IMR-90 (cell line): ENCODE results near the gene SYT10.

Source experiments
- CTCF ChIP-seq: conservative IDR thresholded peaks from 2 replicates; pipeline ENCODE4 v1.5.1; 2012; ENCODE audit warnings: mild to moderate bottlenecking, low read depth, low read length, improper control_type of control experiment
- MAZ ChIP-seq: IDR thresholded peaks from 2 replicates; pipeline ENCODE4 v1.6.1; 2012; ENCODE audit warnings: low read depth, mild to moderate bottlenecking, low read length, improper control_type of control experiment, moderate library complexity, borderline replicate concordance
- USF2 ChIP-seq: fragments of 150-350 bp; IDR thresholded peaks from 2 replicates; pipeline ENCODE4 v1.6.1; 2017; ENCODE audit warnings: mild to moderate bottlenecking, antibody characterized with exemption, low read length, low read depth

- TF ChIP-seq CTCF (no peak), MAZ (no peak), USF2 (no peak)
Observed at GRCh38 chr12:33357181-33357580, 82.4 kb downstream of the SYT10 start.
